ENCODE measurements around the gene IMMP2L.

Gene IMMP2L

GRCh38 chr7:111407258-111407657, 155.0 kb downstream of the IMMP2L start:
- DNase-seq (ENCODE audit: low read depth, low spot score) = no peak
- no peak overlapping the region for H3K4me3 ChIP-seq (ENCODE audit: low read depth, low read length)

GRCh38 chr7:111405621-111406020, 156.7 kb downstream of the IMMP2L start:
- TF ChIP-seq CTCF (IDR thresholded peaks at IDR 0.05; ENCODE audit: low read depth, low read length) = no peak

More at GRCh38 chr7:111407258-111407657, 155.0 kb downstream of the IMMP2L start:
- in situ Hi-C loops (cut with HindIII; ENCODE audit: low sequenced_read_pairs) = no loop called here
- TF ChIP-seq CTCF (IDR thresholded peaks at IDR 0.05; ENCODE audit: low read depth, low read length) = no peak

GRCh38 chr7:111401516-111401915, 160.8 kb downstream of the IMMP2L start:
- in situ Hi-C loops (cut with HindIII; ENCODE audit: low sequenced_read_pairs) = no loop called here
- no peak for TF ChIP-seq CTCF (IDR thresholded peaks at IDR 0.05; ENCODE audit: low read depth, low read length)
- H3K4me3 ChIP-seq (ENCODE audit: low read depth, low read length) = no peak overlapping the region

More at GRCh38 chr7:111405621-111406020, 156.7 kb downstream of the IMMP2L start:
- no peak overlapping the region for H3K4me3 ChIP-seq (ENCODE audit: low read depth, low read length)
- no peak for DNase-seq (ENCODE audit: low read depth, low spot score)
- in situ Hi-C loops (cut with HindIII; ENCODE audit: low sequenced_read_pairs) = no loop called here

GRCh38 chr7:111400088-111400487, 162.2 kb downstream of the IMMP2L start:
- in situ Hi-C loops (cut with HindIII; ENCODE audit: low sequenced_read_pairs) = no loop called here
- H3K4me3 ChIP-seq (ENCODE audit: low read depth, low read length) = no peak overlapping the region
- DNase-seq (ENCODE audit: low read depth, low spot score) = no peak
- TF ChIP-seq CTCF (IDR thresholded peaks at IDR 0.05; ENCODE audit: low read depth, low read length) = no peak

More at GRCh38 chr7:111401516-111401915, 160.8 kb downstream of the IMMP2L start:
- peak; percentile 56 for DNase-seq (ENCODE audit: low read depth, low spot score)

GRCh38 chr7:111394891-111395290, 167.4 kb downstream of the IMMP2L start:
- TF ChIP-seq CTCF (IDR thresholded peaks at IDR 0.05; ENCODE audit: low read depth, low read length) = no peak
- no peak overlapping the region for H3K4me3 ChIP-seq (ENCODE audit: low read depth, low read length)

GRCh38 chr7:111393011-111393754, 169.1 kb downstream of the IMMP2L start:
- in situ Hi-C loops (cut with HindIII; ENCODE audit: low sequenced_read_pairs) = no loop called here
- TF ChIP-seq CTCF (IDR thresholded peaks at IDR 0.05; ENCODE audit: low read depth, low read length) = no peak
- peak; percentile 40 for DNase-seq (ENCODE audit: low read depth, low spot score)
- H3K4me3 ChIP-seq (ENCODE audit: low read depth, low read length) = no peak overlapping the region

More at GRCh38 chr7:111394891-111395290, 167.4 kb downstream of the IMMP2L start:
- no peak for DNase-seq (ENCODE audit: low read depth, low spot score)
- in situ Hi-C loops (cut with HindIII; ENCODE audit: low sequenced_read_pairs) = no loop called here
